HepG2 (cell line): ENCODE data around the gene HES3. TPM values are rescaled to one million over a fixed set of nuclear protein-coding genes. Genes with fewer than 3 reads are reported as not detected.

Experiments
- ATAC-seq: fragments of 200-7000 bp; cut with Tn5 transposase; 3 replicates; pipeline ENCODE4 v1.9.1; 2020; ENCODE audit warnings: mild to moderate bottlenecking, moderate library complexity
- BruUV-seq: library from RNA; stranded (reverse); fragments of 400-500 nt; replicated peaks from 2 replicates; lab custom pipeline; 2021; lab: Mats Ljungman, UMichigan
- CTCF ChIA-PET: fragments of 300-600 bp; formaldehyde crosslinking; extraction: SDS; loops from one replicate; lab custom pipeline; 2021; ENCODE audit warnings: low total read pairs, inconsistent platforms, low intra/inter-chr PET ratio; lab: Yijun Ruan, JAX
- POLR2A ChIA-PET: fragments of 350-600 bp; sonication (Branson Sonifier 250); formaldehyde crosslinking; loops from one replicate; lab custom pipeline; 2020; ENCODE audit warnings: antibody characterized with exemption, inconsistent platforms; lab: Yijun Ruan, JAX
- DNase-seq: peaks from one replicate; pipeline ENCODE4 v3.0.0-alpha.2; 2015; ENCODE audit warnings: low spot score
- FAIRE-seq: peaks from 3 replicates; lab custom pipeline; 2011; peaks lifted over from hg19 to GRCh38; lab: Jason Lieb, UNC
- H2AFZ ChIP-seq: one replicate; pipeline ENCODE4 v1.6.1; 2011; ENCODE audit warnings: low read length, inconsistent platforms
- H3K27ac ChIP-seq: fragments of 300-600 bp; 3 replicates; pipeline ENCODE4 v1.8.0; 2011; ENCODE audit warnings: mixed run types, mild to moderate bottlenecking, mixed read lengths, low read length, inconsistent platforms; ENCODE audit not compliant: insufficient read depth; ENCODE audit errors: extremely low read length
- H3K27me3 ChIP-seq, 2 experiments: fragments of 200-600 bp in 1 of 2; 2 replicates in 1 of 2; 3 replicates in 1 of 2; pipeline versions ENCODE4 v1.6.0 to v1.8.0; 2011; ENCODE audit warnings: low read length in 2 of 2, mild to moderate bottlenecking in 2 of 2, moderate library complexity in 2 of 2, inconsistent platforms in 1 of 2; ENCODE audit not compliant: insufficient read depth in 2 of 2, control insufficient read depth in 1 of 2
- H3K36me3 ChIP-seq, 2 experiments: fragments of 200-600 bp in 1 of 2; replicated peaks in 1 of 2; 2 replicates in 1 of 2; 3 replicates in 1 of 2; pipeline versions ENCODE4 v1.5.1 to v1.8.0; 2011; ENCODE audit warnings: low read length in 2 of 2, inconsistent platforms in 1 of 2; ENCODE audit not compliant: insufficient read depth in 2 of 2, control insufficient read depth in 1 of 2
- H3K4me1 ChIP-seq: 2 replicates; pipeline ENCODE4 v1.5.1; 2012; ENCODE audit warnings: low read length, inconsistent platforms; ENCODE audit not compliant: insufficient read depth
- H3K4me2 ChIP-seq: 2 replicates; pipeline ENCODE4 v1.6.0; 2011; ENCODE audit warnings: low read depth, low read length, inconsistent platforms
- H3K4me3 ChIP-seq, 3 experiments: fragments of 200-600 bp in 1 of 3; sonication (generic), shearing (Covaris generic) in 1 of 3; replicated peaks in 1 of 3; 2 replicates each; pipeline ENCODE4 v1.5.1; 2011 to 2016; ENCODE audit warnings: low read length in 3 of 3, inconsistent platforms in 2 of 3, low read depth in 2 of 3, mild to moderate bottlenecking in 2 of 3, control low read depth in 1 of 3, mixed read lengths in 1 of 3; ENCODE audit not compliant: insufficient read depth in 1 of 3
- H3K79me2 ChIP-seq: one replicate; pipeline ENCODE4 v1.6.1; 2011; ENCODE audit warnings: low read length, inconsistent platforms; ENCODE audit not compliant: insufficient read depth
- H3K9ac ChIP-seq: 2 replicates; pipeline ENCODE4 v1.6.0; 2011; ENCODE audit warnings: mild to moderate bottlenecking, low read depth, low read length, inconsistent platforms; ENCODE audit not compliant: insufficient read depth
- H3K9me3 ChIP-seq: 2 replicates; pipeline ENCODE4 v1.5.1; 2012; ENCODE audit warnings: mild to moderate bottlenecking, low read length
- H4K20me1 ChIP-seq: 2 replicates; pipeline ENCODE4 v1.6.0; 2011; ENCODE audit warnings: inconsistent platforms, mild to moderate bottlenecking, low read length, moderate library complexity; ENCODE audit not compliant: insufficient read depth
- ATAD3A ChIP-seq: sonication (generic); formaldehyde crosslinking; IDR thresholded peaks from 2 replicates; pipeline ENCODE4 v1.4.0; 2020; ENCODE audit warnings: missing genetic modification reagents
- DBP ChIP-seq: sonication (generic); formaldehyde crosslinking; IDR thresholded peaks from 2 replicates; pipeline ENCODE4 v1.4.0; 2020; ENCODE audit warnings: missing genetic modification reagents; ENCODE audit errors: not compliant biosample characterization
- DNMT1 ChIP-seq: sonication (generic); formaldehyde crosslinking; IDR thresholded peaks from 2 replicates; pipeline ENCODE4 v1.5.1; 2020; ENCODE audit warnings: mild to moderate bottlenecking, missing genetic modification reagents
- HNF1A ChIP-seq, 2 experiments: sonication (generic) in 1 of 2; formaldehyde crosslinking in 1 of 2; IDR thresholded peaks; 2 replicates each; pipeline versions ENCODE4 v1.4.0 to v1.6.1; 2016 to 2020; ENCODE audit warnings: borderline replicate concordance in 1 of 2, low read depth in 1 of 2, mild to moderate bottlenecking in 1 of 2, missing genetic modification reagents in 1 of 2
- JUN ChIP-seq: sonication (generic); formaldehyde crosslinking; IDR thresholded peaks from 2 replicates; pipeline ENCODE4 v1.4.0; 2020; ENCODE audit warnings: mild to moderate bottlenecking, missing genetic modification reagents
- ZBTB10 ChIP-seq: sonication (generic); formaldehyde crosslinking; IDR thresholded peaks from 2 replicates; pipeline ENCODE4 v1.4.0; 2020; ENCODE audit warnings: missing genetic modification reagents, borderline replicate concordance
- ZNF451 ChIP-seq: sonication (generic); formaldehyde crosslinking; IDR thresholded peaks from 2 replicates; pipeline ENCODE4 v1.5.0; 2020; ENCODE audit warnings: mild to moderate bottlenecking, missing genetic modification reagents
- ZNF589 ChIP-seq: sonication (generic); formaldehyde crosslinking; conservative IDR thresholded peaks from 2 replicates; pipeline ENCODE4 v1.8.0; 2022; ENCODE audit warnings: mild to moderate bottlenecking, moderate library complexity, missing genetic modification reagents
- ZNF607 ChIP-seq: sonication (generic); formaldehyde crosslinking; IDR thresholded peaks from 2 replicates; pipeline ENCODE4 v1.5.1; 2020; ENCODE audit warnings: missing genetic modification reagents, mild to moderate bottlenecking, borderline replicate concordance
- WGBS: methylation state at CpG from one replicate; pipeline ENCODE4 v1.1.6; 2017; ENCODE audit warnings: low lambda C conversion rate; 5-methylcytosine and 5-hydroxymethylcytosine counted together
- in situ Hi-C: cut with HindIII; loops from 2 replicates; pipeline ENCODE4 v1.10.0; 2017; ENCODE audit warnings: low pct_unique_long_range_greater_than_20kb; ENCODE audit not compliant: extremely low pct_ligation_motif_present
- intact Hi-C: fragments of 100-400 bp; cut with micrococcal nuclease; formaldehyde crosslinking; loops from one replicate; pipeline ENCODE4 v1.10.0; 2022; ENCODE audit not compliant: unreplicated experiment
- polyA plus RNA-seq, 8 experiments: library from polyadenylated mRNA; depleted of rRNA in 3 of 8; stranded (reverse) in 7 of 8; unstranded in 1 of 8; fragments of >200 nt; fragmentation: Illumina TruSeq in 4 of 8; extraction: Trizol in 4 of 8; gene quantifications; 2 replicates each; pipeline versions ENCODE4 v1.2.1 to v1.2.3, GENCODE V29; 2011 to 2016; ENCODE audit warnings: low read depth in 4 of 8, missing spikeins in 1 of 8, mixed read lengths in 1 of 8; ENCODE audit not compliant: insufficient read depth in 1 of 8
- total RNA-seq, 5 experiments: library from RNA; depleted of rRNA; stranded (reverse); fragments of >200 nt; fragmentation: Illumina TruSeq; extraction: Trizol; gene quantifications; 2 replicates each; pipeline ENCODE4 v1.2.3, GENCODE V29; 2016; ENCODE audit warnings: low read depth in 1 of 5
- TF ChIP-seq, protein P1 (sequence below): sonication (generic); formaldehyde crosslinking; IDR thresholded peaks from 2 replicates; pipeline ENCODE4 v1.5.0; 2020; ENCODE audit warnings: mild to moderate bottlenecking, missing genetic modification reagents, borderline replicate concordance

Gene HES3
- total and polyA plus RNA-seq, 2 of the 13 experiments (the other 11 are each of a cell fraction or from before 2014, with no cell fraction given): not detected

- TF ChIP-seq HNF1A (IDR thresholded peaks at IDR 0.05; ENCODE audit: low read depth) (no peak), HNF1A (CRISPR knock-in tag; IDR thresholded peaks at IDR 0.05; ENCODE audit: borderline replicate concordance) (no peak), DNMT1 (CRISPR knock-in tag) (no peak), ATAD3A (CRISPR knock-in tag) (no peak)
- TF ChIP-seq, protein P1, sequence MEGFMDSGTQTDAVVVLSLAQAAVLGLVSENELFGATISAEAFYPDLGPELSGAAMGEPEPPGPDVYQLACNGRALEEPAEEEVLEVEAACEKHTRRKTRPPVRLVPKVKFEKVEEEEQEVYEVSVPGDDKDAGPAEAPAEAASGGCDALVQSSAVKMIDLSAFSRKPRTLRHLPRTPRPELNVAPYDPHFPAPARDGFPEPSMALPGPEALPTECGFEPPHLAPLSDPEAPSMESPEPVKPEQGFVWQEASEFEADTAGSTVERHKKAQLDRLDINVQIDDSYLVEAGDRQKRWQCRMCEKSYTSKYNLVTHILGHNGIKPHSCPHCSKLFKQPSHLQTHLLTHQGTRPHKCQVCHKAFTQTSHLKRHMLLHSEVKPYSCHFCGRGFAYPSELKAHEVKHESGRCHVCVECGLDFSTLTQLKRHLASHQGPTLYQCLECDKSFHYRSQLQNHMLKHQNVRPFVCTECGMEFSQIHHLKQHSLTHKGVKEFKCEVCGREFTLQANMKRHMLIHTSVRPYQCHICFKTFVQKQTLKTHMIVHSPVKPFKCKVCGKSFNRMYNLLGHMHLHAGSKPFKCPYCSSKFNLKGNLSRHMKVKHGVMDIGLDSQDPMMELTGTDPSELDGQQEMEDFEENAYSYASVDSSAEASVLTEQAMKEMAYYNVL (CRISPR knock-in tag): no peak
Observed at GRCh38 chr1:6278263-6278662, 34.3 kb downstream of the HES3 start (continued).

- in situ Hi-C loops: no loop called here
- Histone ChIP-seq H3K27ac (no peak overlapping the region), H3K4me3 (no peak overlapping the region), H4K20me1 (no peaks in the 10 kb centered on the region), H3K9me3 (no peaks in the 10 kb centered on the region), H3K36me3 (peaks cover 0 to 1% of the 10 kb centered on the region in 2 experiments; a peak in 2 of 5 replicates), H3K79me2 (no peaks in the 10 kb centered on the region), H3K4me2 (no peak overlapping the region), H3K4me1 (peaks cover 27% of the 10 kb centered on the region), H3K9ac (no peak overlapping the region), H2AFZ (no peak overlapping the region), H3K27me3 (no peaks in the 10 kb centered on the region)
- BruUV-seq: no TSS peak
- ChIA-PET POLR2A (no interaction called here), CTCF (no interaction called here)
- intact Hi-C loops: no loop called here
- DNase-seq: no peak
- WGBS: 95% methylated on average over 10 of the region's 10 CpGs
- TF ChIP-seq ZNF451 (CRISPR knock-in tag): no peak
- TF ChIP-seq ZNF589 (CRISPR knock-in tag): no peak
- no peak for TF ChIP-seq ZBTB10 (CRISPR knock-in tag)
- TF ChIP-seq JUN (CRISPR knock-in tag): no peak
- TF ChIP-seq ZNF607 (CRISPR knock-in tag): no peak
- no peak for TF ChIP-seq DBP
- no peak for FAIRE-seq
- ATAC-seq: no peak
Observed at GRCh38 chr1:6279066-6279465, 35.1 kb downstream of the HES3 start.
